ENCODE measurements around the gene KDM5C. TPM values are rescaled to one million over a fixed set of nuclear protein-coding genes. Genes with fewer than 3 reads are reported as not detected.

Gene KDM5C
- total and polyA plus RNA-seq, 2 of the 4 experiments (the other 2 are of a cell fraction): 75.4 to 84.6 TPM

DNA sequence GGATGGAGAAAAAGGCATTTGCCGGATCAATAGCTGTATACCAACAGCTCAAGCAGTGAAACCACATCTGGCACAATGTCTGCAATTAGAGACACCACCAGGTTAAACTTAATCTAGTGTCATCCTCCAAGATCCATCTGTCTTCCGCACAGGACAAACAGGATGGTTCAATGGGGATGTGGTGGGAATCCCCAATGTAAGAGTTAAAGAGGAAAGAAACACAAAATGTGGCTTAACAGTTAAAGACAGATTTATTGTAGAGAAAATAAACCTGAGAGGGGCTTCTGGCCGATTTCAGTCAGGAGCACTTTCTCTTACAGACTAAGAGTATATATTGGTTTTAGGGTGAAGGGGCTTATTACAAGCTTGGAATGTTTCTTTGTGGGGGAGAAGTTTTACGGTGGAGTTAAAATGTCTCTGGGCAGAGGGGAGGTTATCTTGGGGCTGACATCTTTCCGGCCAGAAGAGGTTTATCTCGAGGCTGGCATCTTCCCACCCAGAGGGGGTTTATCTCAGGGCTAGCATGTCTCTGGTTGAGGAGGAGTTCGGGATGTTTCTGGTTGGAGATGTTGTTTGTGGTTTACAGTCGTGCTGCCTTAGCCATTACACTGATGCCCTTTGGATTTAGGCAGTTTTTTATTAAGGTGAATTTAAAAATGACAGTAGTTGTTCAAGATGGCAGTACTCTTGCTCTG is 69.3 kb downstream of the KDM5C start:
- ChIA-PET POLR2A (ENCODE audit: unreplicated experiment) (no interaction called here), CTCF (no interaction called here)
- no peak overlapping the region for H2AFZ ChIP-seq (replicated peaks; ENCODE audit: low read length, poor library complexity)
- H3K27me3 ChIP-seq (ENCODE audit: control insufficient read depth, insufficient read depth, low read length): peaks cover 7% of the 10 kb centered on the region
- H2BK15ac ChIP-seq (ENCODE audit: low read depth, low read length): no peak overlapping the region
- no peaks in the 10 kb centered on the region for H3K36me3 ChIP-seq (ENCODE audit: control insufficient read depth, insufficient read depth, low read length)
- in situ Hi-C loops (cut with MboI; ENCODE audit: low sequenced_read_pairs) (no loop called here), intact Hi-C loops (cut with micrococcal nuclease) (no loop called here), dilution Hi-C loops (cut with HindIII; ENCODE audit: low sequenced_read_pairs, unreplicated experiment) (no loop called here)
- H2AK9ac ChIP-seq (replicated peaks; ENCODE audit: low read depth, low read length, poor library complexity): no peak overlapping the region
- no peak overlapping the region for H3K14ac ChIP-seq (replicated peaks; ENCODE audit: low read depth, low read length)
- H4K20me1 ChIP-seq (ENCODE audit: insufficient read depth, low read length): no peaks in the 10 kb centered on the region
- H3K4me2 ChIP-seq (ENCODE audit: low read depth, low read length): no peak overlapping the region
- no peak overlapping the region for H2BK5ac ChIP-seq (ENCODE audit: low read depth, low read length, poor library complexity, severe bottlenecking)
- H2BK120ac ChIP-seq (ENCODE audit: low read depth, low read length): no peak overlapping the region
- ATAC-seq (ENCODE audit: low read depth): no peak
- WGBS, 2 experiments (ENCODE audit: extremely low coverage in 2 of 2, insufficient read length in 1 of 2): 79% methylated on average over 2 of the region's 8 CpGs; no CpG with 5 or more reads in 1 of the 2 experiments
- no peak overlapping the region for H3K4ac ChIP-seq (ENCODE audit: low read depth, low read length)
- H3K4me1 ChIP-seq (ENCODE audit: control insufficient read depth, insufficient read depth, low read length): no peaks in the 10 kb centered on the region
- TF ChIP-seq BHLHE40 (IDR thresholded peaks at IDR 0.05; ENCODE audit: low read depth, low read length): no peak
- no peak for TF ChIP-seq FOS (IDR thresholded peaks at IDR 0.05; ENCODE audit: low read depth, low read length)
- TF ChIP-seq CTCF (conservative IDR thresholded peaks at IDR 0.05; ENCODE audit: low read depth, low read length): no peak
- H4K5ac ChIP-seq (ENCODE audit: low read depth, low read length): no peak overlapping the region
- no peak overlapping the region for H3K23ac ChIP-seq (ENCODE audit: low read depth, low read length)
- H3K9ac ChIP-seq (ENCODE audit: low read depth, low read length): no peak overlapping the region
- H3K79me1 ChIP-seq (ENCODE audit: low read depth in 1 of 2, low read length in 2 of 2): no peaks in the 10 kb centered on the region
- no peaks in the 10 kb centered on the region for H3K9me1 ChIP-seq (ENCODE audit: insufficient read depth, low read length)
- H3K18ac ChIP-seq (ENCODE audit: low read depth, low read length): no peak overlapping the region
- no peak overlapping the region for H3K4me3 ChIP-seq (ENCODE audit: insufficient read depth, low read depth, low read length)
- DNase-seq: no peak
- no peak overlapping the region for H3K27ac ChIP-seq (ENCODE audit: insufficient read depth, low read length)
- H2AK5ac ChIP-seq (ENCODE audit: low read depth, low read length): no peak overlapping the region
- no peak overlapping the region for H3K56ac ChIP-seq (ENCODE audit: extremely low read depth, insufficient read depth, low read length)
- H4K91ac ChIP-seq (ENCODE audit: insufficient read depth, low read depth, low read length): no peak overlapping the region
- H2BK20ac ChIP-seq (ENCODE audit: low read depth, low read length): no peak overlapping the region
- no peak overlapping the region for H4K8ac ChIP-seq (ENCODE audit: low read depth in 2 of 2, low read length in 2 of 2)
- H3K9me3 ChIP-seq (ENCODE audit: control insufficient read depth, insufficient read depth, low read length): no peaks in the 10 kb centered on the region
- BruUV-seq (replicated peaks): no TSS peak
